GM12872 (cell line): ENCODE data around the gene AUTS2.

ENCODE experiments used
- CTCF ChIP-seq: IDR thresholded peaks from 3 replicates; pipeline ENCODE4 v1.5.1; 2011; ENCODE audit warnings: low read depth, mild to moderate bottlenecking, low read length, moderate library complexity; ENCODE audit not compliant: insufficient read depth

The AUTS2 gene

DNA sequence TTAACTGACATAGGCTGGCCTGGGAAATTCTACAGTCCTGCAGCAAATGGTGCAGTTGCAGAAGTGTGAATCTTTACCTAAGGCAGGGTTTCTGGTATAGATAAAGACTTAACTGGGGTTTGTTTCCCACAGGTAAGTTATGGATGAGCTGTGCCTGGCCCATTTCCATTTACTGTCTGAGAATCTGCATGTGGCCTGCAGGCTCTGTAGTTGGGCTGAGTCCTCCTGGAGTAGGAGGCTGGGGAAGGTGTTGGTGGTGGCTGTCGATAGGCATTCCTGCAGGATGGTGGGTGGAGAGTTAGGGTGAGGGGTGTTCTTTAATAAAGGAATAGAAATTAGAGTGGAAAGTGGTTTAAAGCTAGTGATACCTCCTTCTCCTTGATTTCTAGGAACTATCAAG lies 193.5 kb downstream of the AUTS2 start:
- no peak for TF ChIP-seq CTCF

DNA sequence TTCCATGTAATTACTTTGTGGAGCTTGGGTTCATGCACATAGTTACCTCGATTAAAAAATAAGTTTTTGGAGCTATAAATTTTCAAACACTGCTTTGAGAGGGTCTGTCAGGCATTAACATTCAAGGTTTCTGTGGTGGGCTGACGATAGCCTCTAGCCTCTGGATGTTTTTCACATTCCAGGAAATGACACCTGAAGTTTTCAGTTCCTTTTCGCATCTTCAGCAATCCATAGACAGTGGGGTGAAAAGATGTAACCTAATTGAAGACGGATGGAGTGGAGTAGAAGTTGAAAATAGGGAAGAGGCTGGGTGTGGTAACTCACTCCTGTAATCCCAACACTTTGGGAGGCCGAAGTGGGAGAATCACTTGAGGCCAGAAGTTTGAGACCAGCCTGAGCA lies 197.7 kb downstream of the AUTS2 start:
- TF ChIP-seq CTCF: no peak

GRCh38 chr7:69796416-69796815 lies 198.1 kb downstream of the AUTS2 start:
- TF ChIP-seq CTCF: no peak

DNA sequence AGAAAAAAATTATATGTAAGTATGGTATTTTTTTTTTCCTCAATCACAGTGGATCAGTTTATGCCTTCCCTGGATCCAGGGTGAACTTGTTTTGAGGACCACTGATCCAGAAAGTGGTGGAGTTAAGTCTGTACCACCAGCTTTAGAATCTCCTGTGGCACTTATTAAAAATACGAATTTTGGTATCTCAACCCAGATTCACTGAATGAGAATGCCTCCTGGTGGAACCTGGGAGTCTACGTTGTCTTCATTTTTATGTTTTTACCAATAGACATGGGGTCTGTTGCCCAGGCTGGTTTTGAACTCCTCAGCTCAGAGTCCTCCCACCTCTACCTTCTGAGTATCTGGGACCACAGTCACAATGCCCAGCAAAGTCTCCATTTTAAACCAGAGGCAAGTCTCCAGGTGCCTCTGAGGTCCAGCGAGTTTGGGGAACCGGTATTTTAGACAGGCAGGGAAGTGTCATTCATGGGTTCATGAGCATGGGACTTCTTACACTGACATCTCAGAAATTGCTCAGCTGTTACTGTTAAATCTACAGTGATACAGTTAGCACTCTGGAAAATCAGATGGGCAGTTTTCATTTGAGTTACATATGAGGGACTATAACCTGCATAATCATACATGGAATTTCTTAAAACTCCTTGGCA lies 200.9 kb downstream of the AUTS2 start:
- TF ChIP-seq CTCF: no peak

DNA sequence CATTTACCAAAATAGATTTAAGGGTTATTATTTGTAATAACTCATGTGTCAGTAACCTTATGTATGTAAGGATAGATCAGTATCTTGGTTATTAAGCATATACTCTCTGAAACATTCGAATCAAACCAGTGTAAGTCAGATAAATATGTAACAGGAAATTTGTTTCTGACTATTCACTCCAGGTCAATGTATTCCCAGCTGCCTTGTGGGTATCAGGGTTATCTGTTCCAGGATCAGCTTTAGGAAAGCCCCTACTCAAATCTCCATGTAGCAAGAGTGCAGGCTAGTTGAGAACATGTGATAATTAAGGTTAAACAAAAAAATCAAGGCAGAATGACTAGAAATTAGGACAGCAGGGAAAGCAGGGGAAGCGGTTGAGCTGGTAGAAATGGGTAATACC lies 201.7 kb downstream of the AUTS2 start:
- no peak for TF ChIP-seq CTCF

GRCh38 chr7:69800495-69800894 lies 202.2 kb downstream of the AUTS2 start:
- TF ChIP-seq CTCF: no peak

GRCh38 chr7:69801729-69802682 lies 203.7 kb downstream of the AUTS2 start:
- TF ChIP-seq CTCF: no peak
